Mesothelial cell of epicardium (in vitro differentiated cells): ENCODE measurements around the gene ZNRF1. TPM values are rescaled to one million over a fixed set of nuclear protein-coding genes. Genes with fewer than 3 reads are reported as not detected.

Source experiments
- DNase-seq, 2 experiments: peaks; one replicate each; pipeline ENCODE4 v3.0.0; 2021; ENCODE audit warnings: low spot score in 2 of 2; ENCODE audit not compliant: unreplicated experiment in 2 of 2
- H3K27ac Mint-ChIP-seq: 2 replicates; pipeline ENCODE4 v1.8.0; 2021; ENCODE audit warnings: mixed read lengths
- H3K27me3 Mint-ChIP-seq: 2 replicates; pipeline ENCODE4 v1.8.0; 2021; ENCODE audit warnings: low read depth, mixed read lengths
- H3K36me3 Mint-ChIP-seq: 2 replicates; pipeline ENCODE4 v1.8.0; 2021; ENCODE audit warnings: mixed read lengths
- H3K4me1 Mint-ChIP-seq: 2 replicates; pipeline ENCODE4 v1.8.0; 2021; ENCODE audit warnings: mixed read lengths
- H3K4me3 Mint-ChIP-seq: 2 replicates; pipeline ENCODE4 v1.8.0; 2021; ENCODE audit warnings: mild to moderate bottlenecking, moderate library complexity, mixed read lengths
- H3K9me3 Mint-ChIP-seq: 2 replicates; pipeline ENCODE4 v1.8.0; 2021; ENCODE audit warnings: mixed read lengths
- CTCF ChIP-seq: fragments of 200-600 bp; sonication (generic); IDR thresholded peaks from one replicate; pipeline ENCODE4 v1.5.0; 2021; ENCODE audit warnings: antibody characterized with exemption; ENCODE audit not compliant: unreplicated experiment
- total RNA-seq: library from RNA; stranded (reverse); gene quantifications from 3 replicates; pipeline ENCODE4 v1.2.1, GENCODE V29; 2021

Gene ZNRF1
- total RNA-seq, 1 donor from 2014 or later: 52.9 TPM

DNA sequence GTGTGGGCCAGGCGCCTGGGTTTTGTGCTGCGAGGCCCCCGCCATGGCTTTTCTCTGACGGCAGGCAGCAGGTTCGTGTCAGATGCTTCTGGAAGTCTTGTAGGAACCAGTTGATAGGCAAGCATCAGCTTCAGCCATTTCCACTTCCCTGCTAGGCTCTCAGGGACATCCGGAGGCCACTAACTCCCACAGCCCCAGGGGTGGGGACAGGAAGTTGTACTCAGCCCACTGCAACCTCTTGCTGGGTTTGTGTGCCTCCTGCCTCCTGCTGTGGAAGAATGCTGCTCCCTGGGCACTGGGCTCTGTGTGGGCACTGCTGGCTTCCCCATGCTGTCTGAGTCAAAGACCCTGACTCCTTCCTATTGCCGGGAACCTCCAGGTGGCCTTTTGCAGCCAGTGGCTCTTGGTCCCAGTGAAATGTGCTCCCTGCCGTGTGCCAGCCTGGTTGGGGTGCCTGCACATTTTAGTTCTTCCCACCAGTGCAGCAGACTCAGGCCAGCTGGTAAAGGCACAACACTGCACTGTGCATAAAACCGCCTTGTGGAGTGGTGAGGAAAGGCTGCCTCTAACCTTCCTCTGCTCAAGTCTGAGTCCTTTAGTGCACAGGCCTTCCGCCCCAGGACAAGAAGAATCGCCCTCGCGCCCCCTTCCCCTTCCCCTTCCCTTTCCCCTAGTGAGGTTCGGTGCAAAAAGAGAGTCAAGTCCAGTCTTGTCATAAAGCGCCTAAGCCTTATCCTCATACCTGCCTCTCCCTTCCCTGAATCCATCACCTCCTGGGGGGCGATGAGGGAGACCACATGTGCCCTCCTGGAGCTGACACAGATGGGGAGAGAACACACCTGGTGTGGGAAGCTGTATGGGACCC lies 101.1 kb downstream of the ZNRF1 start:
- Mint-ChIP-seq H3K27me3 (no peaks in the 10 kb centered on the region), H3K36me3 (peaks cover 10% of the 10 kb centered on the region), H3K9me3 (peaks cover 6% of the 10 kb centered on the region), H3K4me3 (no peak overlapping the region), H3K4me1 (peaks cover 36% of the 10 kb centered on the region), H3K27ac (peak overlapping the region; percentile 80)
- DNase-seq: no peak
- TF ChIP-seq CTCF: no peak

- peaks cover 36% of the 10 kb centered on the region for H3K4me1 Mint-ChIP-seq
Measured at GRCh38 chr16:75100603-75100990, 101.8 kb downstream of the ZNRF1 start.

GRCh38 chr16:75101635-75102034 lies 102.8 kb downstream of the ZNRF1 start:
- Mint-ChIP-seq H3K9me3 (peaks cover 6% of the 10 kb centered on the region), H3K27ac (no peak overlapping the region), H3K27me3 (no peaks in the 10 kb centered on the region), H3K36me3 (peaks cover 10% of the 10 kb centered on the region), H3K4me3 (no peak overlapping the region), H3K4me1 (peaks cover 26% of the 10 kb centered on the region)
- no peak for TF ChIP-seq CTCF
- no peak for DNase-seq

More at GRCh38 chr16:75100603-75100990, 101.8 kb downstream of the ZNRF1 start:
- no peak overlapping the region for H3K4me3 Mint-ChIP-seq
- H3K36me3 Mint-ChIP-seq: peaks cover 10% of the 10 kb centered on the region
- H3K27ac Mint-ChIP-seq: peak overlapping the region; percentile 71
- TF ChIP-seq CTCF: no peak
- no peak for DNase-seq
- H3K27me3 Mint-ChIP-seq: no peaks in the 10 kb centered on the region
- peaks cover 6% of the 10 kb centered on the region for H3K9me3 Mint-ChIP-seq

DNA sequence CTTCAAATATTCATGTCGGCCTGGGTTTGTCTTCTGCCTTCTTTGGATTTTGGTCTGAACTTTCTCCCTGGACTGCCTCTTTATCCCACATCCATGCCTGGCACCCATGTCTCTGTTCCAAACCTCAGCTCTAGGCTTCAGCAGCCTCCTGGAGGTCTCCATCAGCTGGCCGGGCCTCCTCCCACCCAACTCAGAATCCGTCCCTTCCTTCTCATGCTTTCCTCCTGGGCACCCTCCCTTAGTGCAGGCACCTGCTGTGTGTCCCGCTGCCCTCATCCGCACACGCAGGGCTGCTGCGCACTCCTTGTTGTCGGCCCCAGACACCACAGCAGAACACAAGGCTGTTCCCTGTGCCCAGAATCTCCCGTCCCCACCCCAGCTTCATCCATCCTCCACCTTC lies 103.8 kb downstream of the ZNRF1 start:
- peaks cover 10% of the 10 kb centered on the region for H3K36me3 Mint-ChIP-seq
- no peak overlapping the region for H3K4me3 Mint-ChIP-seq
- H3K9me3 Mint-ChIP-seq: peaks cover 6% of the 10 kb centered on the region
- H3K27ac Mint-ChIP-seq: no peak overlapping the region
- TF ChIP-seq CTCF: no peak
- peaks cover 21% of the 10 kb centered on the region for H3K4me1 Mint-ChIP-seq
- DNase-seq: no peak
- H3K27me3 Mint-ChIP-seq: no peaks in the 10 kb centered on the region

DNA sequence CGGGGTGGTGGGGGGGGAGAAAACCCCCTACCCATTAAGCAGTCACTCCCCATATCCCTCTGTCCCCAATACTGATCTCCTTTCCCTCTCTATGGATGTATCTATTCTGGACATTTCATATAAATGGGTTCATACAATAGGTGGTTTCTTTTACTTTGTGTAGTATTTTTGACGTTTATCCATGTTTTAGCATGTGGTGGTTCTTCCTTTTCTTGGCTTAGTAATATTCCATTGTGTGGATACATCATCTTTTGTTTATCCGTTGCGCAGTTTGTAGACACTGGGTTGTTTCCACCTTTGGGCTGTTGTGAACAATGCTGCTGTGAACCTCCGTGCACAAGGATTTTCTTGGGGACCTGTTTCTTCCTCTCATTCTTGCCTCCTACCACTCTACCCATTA lies 105.2 kb downstream of the ZNRF1 start:
- H3K36me3 Mint-ChIP-seq: peaks cover 13% of the 10 kb centered on the region
- H3K4me1 Mint-ChIP-seq: peaks cover 15% of the 10 kb centered on the region
- H3K4me3 Mint-ChIP-seq: no peak overlapping the region
- H3K27ac Mint-ChIP-seq: no peak overlapping the region
- no peak for DNase-seq
- no peak for TF ChIP-seq CTCF
- no peaks in the 10 kb centered on the region for H3K27me3 Mint-ChIP-seq
- H3K9me3 Mint-ChIP-seq: peaks cover 6% of the 10 kb centered on the region
